LoVo (cell line): ENCODE data around the gene DDX54.

Source experiments
- DNase-seq: peaks from one replicate; pipeline ENCODE4 v3.0.0-alpha.2; 2016; ENCODE audit warnings: low spot score

DDX54 gene

DNA sequence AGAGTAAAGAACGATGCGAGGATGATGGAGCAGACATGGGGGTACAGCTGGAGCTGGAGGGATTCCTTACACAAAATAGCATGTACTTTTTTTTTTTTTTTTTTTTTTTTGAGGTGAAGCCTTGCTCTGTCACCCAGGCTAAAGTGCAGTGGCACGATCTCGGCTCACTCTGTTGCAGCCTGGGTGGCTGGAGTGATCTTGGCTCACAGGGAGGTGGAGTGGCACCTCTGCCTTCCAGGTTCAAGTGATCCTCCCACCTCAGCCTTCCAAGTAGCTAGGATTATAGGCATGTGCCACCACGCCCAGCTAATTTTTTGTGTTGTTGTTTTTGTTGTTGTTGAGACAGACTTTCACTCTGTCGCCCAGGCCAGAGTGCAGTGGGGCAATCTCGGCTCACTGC is 44.6 kb downstream of the DDX54 start:
- DNase-seq = no peak

DNA sequence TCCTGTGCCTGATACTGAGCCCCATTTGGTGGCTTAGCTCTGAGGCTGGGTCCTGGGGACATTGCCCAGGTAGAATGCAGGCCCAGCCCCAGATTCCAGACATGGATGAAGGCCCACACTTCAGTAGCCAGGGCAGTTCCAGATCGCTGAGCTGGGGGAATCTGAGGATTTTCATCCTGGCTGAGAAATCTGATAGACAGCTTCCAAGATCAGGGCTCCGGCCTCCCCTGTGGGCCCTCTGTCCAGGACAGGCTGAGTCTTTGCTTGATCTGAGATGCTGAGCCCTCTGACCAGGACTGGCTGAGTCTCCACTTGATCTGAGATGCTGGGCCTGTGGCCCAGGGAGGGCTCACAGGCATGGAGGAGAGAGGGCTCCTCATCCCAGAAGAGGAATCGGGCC is 46.5 kb downstream of the DDX54 start:
- no peak for DNase-seq

DNA sequence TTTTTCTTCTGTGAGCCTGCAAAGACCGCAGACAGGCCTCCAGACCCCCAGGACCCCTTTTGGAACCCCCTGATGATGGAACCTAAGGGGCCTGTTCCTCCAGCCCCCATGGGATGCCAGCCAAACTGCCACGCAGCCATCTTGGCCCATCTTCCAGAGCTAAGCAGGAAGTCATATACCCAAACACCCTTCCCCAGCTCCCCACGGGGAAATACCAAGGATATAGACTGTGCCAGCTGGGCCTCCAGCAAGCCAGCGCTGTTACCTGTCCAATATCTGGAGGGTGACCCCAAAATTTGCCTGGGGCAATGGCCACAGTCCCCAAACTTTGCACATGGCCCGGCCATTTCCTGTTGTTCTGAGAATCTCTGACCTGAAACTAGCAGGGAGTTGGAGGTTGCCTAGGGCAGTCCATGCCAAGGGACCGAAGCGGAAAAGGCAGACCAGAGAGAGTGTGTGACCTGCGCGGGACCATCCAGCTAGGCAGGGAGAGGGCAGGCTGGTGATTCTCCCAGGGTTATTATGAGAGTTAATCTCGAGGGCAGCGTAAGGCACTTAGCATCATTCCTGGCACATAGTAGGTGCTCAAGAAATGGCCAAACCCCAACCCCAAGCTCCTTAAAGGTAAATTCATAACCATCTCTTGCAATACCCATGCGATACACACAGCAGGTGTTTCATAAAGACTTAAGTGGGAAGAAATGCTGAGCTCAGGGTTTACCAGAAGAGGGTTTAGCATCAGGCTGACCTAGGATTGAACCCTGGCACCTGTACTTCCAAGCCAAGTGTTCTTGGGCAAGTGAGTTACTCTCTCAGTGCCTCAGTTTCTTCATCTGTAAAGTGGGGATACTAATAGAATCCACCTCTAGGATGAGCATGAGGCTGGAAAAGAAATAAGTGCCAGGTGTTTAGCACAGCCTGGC is 47.2 kb downstream of the DDX54 start:
- DNase-seq = no peak

DNA sequence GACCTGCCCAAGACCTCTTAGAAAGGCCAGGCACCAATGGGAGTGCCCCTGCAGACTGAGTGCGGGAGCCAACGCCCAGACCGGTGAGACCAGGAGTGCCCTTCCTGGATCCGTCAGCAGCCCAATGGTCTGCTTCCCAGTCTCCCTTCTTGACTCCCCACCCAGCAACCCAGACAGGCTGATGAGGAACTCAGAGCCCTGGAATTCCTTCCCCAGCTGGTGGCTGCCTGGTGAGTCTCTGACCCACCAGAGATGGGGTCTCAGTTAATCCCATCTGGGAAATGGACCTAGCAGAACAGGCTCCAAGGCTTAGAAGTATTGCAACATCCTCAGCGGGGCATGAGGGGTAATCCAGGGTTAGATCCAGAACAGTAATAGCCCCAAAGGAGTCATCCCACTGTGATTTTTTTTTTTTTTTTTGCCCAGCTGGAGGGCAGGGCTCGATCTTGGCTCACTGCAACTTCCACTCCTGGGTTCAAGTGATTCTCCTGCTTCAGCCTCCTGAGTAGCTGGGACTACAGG is 48.2 kb downstream of the DDX54 start:
- peak; percentile 58 for DNase-seq

DNA sequence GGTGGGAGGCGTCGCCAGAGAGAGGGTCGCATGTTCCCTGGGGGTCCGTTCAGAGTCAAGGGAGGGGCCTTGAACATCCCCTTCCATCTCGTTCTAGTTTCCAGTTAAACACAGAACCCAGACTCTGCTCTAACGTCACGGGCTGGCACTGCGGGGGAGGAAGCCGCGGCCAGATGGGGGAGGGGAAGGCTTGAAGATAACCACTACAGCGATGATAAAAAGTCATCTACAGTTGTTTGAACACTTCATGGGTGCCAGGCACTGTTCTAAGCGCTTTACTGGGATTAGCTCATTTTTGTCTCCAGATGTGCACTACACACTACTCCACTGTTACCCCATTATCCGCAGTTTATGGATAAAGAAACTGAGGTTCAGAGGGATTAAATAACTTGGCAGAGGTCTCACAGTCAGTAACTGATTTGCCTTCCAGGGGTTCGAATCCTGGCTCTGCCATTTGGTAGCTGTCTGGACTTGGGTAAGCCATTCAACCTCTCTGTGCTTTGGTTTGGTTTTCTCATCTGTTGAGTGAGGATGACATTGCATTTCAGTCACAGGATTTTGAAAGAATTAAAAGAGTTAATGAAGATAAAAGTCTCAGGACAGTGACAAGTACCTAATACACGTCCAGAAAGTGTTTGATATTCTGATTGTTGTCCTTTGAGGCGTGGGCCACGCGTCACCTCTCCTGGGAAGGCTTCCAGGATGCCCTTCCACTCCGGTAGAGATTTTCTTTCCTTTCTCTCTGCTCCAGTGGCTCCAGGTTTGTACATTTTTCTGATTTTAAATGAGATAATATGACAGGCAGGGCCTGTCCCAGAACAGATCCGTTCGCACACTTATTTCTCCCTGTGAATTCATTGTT is 48.9 kb downstream of the DDX54 start:
- no peak for DNase-seq

DNA sequence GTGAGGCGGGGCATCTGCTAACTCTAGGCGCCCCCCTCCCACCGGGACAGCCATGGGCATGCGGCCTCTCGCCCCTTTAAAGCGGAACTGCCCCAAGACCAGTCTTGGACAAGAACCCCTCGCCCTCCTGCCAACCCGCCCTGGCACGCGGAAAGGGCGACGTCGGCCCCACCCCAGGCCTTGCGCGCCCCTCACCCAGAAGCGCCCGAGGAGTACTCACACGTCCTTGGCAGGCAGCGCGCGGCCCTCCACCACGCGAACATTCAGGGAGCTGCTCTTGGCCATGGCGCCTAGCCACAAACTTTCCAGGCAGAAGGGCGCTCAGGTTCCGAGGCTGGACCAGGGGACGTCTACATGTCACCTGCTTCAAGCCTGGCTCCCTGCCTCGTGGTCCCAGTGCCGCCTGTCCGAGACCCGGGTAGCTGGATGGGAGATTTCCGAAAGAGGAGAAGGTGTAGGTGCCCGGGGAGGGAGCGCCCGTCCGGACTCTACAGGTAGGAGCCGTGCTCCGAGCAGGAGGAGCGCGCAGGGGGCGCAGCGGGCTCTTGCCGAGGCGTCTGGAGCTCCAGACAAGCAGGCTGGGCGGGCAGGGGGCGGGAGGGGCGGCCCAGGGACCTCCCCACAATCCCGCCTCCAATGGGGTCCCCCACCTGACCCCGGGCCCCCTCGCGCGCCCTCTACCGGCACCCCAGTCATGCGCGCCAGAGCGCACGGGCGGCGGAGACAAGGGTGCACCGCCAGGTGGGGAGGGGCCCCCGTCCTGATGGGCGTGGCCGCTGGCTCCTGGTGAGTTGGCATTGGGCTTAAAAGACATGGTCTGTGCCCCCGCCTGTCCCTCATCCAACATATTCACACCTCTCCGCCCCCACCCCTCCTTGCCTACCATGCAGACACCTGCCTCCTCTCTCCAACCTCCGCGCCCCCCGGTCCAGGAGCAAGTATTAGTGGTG is 49.8 kb downstream of the DDX54 start, which contains the start of gene RASAL1:
RASAL1 (minus strand) TSS at position 584 of the 950 bp plus-strand sequence; CDS start at position 285, 299 bp downstream.
- DNase-seq = peak; percentile 74

DNA sequence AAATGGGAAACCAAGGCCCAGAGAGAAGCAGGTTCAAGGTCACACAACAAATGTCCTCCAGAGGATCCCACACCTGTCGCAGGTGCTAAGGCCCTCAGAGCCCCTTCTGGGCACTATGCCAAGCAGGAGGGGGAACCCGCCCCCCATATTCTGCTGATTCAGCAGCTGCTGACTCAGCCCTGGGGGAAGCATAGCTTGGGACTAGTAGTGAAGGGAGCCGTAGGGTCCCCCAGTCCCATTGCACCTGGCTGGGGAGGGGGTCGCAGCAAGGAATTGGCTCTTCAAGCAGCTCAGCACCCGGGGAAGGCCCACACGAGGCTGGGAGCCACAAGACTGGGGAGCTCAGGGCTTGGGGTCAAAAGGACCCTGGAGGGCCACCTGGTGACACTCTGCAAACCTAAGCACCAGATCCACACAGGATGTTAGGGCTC is 50.7 kb downstream of the DDX54 start:
- DNase-seq = no peak

DNA sequence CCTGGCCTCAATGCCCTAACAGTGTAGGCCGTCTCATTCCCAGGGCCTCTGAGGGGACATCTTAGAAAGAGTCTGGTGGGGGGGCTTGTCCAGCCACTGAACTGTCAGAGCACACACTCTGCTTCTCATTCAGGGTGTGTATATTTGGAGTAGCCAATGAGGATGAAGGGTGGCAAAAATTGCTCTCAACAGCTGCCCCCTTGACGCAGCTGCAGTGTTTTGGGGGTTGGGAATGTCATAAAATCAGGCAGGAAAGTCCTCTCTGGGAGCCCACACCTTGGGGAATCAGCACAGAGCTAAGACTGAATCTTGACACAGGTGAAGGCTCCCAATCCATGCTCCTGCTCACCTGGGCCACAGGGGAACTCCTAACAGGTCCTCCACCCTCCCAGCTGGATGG is 51.2 kb downstream of the DDX54 start:
- DNase-seq = no peak

DNA sequence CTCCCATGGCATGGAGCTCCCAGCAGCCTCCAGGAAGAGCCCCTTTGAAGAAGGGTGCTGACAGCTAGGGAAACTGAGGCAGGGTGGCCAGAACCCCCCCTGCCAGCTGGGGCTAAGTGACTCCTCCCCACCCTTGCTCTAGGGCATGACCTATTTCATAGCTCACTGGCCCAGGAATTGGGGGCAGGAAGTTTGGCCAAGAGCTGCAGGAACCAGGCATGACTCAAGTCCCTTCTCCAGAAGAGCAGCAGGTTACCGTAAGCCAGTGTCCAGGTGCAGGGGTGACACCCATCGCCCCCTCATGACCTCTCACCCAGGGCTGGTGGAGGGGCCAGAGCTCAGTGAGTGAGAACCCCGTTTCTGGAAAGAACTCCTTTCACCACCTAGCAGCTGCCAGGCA is 51.6 kb downstream of the DDX54 start:
- DNase-seq = no peak

DNA sequence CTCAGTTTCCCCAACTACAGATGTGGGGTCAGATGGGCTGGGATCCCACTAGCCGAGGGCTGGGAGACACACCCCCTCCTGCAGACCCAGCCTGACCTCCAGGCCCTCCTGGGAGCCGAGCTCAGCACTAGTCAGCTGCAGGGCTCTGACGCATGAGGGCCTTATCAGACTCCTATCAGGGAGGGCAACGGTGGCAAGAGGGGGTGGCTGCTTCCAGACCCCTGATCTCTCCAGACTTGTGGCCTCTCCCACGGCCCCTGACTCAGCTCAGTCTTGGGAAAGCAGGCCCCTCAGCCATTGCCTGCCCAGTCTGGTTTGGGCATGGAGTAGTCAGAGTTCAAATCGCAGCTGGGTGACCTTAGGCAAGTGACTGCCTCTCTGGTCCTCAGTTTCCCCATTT is 52.2 kb downstream of the DDX54 start:
- DNase-seq = no peak

DNA sequence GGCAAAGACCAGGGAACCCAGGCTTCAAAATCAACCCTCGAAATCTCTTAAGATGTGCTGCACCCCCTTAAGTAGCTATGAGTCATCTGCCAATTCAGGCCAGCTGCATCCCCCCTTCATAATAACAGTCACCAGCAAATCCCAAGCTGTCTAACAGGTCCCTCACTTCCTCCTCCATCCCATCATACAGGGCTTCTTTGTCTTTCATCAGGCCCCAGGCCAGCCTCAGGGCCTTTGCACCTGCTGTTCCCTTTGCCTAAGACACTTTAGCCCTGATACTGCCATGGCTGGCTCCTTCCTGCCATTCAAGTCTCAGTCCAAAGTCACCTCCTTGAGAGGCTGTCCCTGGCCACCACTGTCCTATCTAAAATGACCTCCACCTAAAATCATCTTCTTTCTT is 53.7 kb downstream of the DDX54 start:
- DNase-seq = no peak

DNA sequence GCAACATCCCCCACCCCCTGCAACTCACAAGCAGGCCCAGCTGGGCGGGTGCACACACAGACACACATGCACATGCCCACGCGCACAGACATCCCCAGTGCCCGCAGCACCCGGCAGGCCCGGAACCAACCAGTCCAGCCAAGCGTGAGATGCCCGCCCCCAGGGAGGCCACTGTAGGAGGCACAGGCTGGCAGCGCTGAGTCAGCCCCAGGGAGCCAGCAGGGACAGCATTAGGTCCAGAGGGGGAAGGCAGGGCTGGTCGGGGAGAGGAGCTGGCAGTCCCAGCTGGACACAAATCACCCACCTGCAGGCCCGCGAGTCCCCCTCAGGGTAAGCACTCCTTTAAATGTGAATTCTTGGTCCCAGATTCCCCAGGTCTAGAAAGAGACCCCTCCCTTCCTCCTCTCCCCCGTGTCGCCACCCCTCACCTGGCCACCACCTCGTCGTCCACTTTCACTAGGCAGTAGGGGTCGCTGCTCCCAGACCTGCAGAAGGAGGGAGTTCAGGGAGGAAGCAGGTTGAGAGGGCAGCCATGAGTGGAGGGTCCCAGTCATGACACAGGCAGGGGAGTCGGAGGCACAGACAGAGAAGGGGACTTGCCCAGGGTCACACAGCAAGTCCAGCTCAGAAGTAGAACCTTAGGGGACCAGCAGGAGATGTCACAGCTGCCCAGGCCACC is 54.7 kb downstream of the DDX54 start:
- no peak for DNase-seq

DNA sequence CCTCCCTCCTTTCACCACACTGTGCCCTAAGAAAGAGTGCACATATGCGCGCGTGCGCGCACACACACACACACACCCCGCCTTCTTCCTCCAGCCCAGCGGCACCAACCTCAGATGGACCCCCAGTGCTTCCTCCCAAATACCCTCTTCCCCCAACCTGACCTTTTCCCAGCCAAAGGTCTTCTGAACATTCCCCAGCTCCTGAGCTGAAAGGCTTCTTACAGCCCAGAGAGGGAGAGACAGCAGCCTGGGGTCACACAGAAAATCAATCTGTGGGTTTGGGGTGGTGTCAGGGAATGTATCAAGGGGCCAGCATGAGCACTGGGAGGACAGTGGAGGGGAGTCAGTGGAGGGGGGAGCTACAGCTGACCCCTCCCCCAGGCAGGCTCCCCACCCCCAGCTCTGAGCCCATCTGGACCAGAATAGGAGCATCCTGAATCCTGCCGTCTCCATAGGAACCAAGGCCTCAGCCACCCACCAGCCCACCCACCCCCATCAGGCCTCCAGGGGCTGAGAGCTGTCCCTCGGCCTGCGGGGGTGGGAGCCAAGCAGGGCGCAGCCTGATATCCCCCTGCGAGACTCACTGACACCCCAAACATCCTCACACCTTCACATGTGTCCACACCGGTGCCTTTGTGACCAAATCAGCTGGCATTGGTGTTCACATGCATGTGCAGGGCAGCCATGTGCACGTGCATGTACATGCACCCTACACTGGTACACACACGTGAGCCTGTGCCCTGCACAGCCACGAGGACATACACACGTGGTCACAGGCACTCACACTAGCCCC is 55.4 kb downstream of the DDX54 start:
- no peak for DNase-seq

DNA sequence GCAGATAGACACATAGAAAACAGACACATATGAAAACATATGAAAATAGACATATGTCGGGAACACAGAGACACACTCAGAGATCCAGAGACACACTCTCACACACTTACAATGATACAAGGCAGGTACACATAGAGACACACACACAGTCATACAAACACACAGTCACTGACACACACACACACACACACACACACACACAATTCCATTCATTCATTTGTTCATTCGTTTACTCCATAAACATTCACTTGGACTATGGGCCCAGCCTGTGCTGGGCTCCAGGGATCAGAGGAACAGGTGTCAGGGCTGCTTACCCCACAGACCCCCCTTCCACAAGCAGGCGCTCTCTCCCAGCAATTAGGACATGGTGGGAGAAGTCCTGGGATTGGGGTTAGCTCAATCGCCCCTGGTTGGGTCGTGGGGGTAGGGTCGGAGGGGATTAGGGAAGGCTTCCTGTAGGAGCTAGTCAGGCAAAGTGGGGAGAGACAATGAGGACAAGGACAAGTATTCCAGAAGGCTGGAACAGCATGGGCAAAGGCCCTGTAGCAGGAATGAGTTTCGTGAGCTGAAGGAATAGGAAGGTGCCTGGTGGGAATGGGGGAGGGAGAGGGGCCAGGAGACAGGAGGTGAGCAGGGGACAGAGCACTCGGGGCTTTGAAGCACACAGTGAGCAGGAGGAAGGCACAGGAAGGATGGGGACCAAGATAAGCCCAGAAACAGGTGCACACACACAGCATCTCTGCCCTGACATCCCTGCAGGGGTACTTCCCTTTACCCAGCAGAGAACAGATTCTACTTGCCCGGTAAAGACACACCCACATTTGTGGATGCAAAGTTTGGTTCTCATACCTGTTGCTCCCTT is 56.2 kb downstream of the DDX54 start:
- DNase-seq = no peak

DNA sequence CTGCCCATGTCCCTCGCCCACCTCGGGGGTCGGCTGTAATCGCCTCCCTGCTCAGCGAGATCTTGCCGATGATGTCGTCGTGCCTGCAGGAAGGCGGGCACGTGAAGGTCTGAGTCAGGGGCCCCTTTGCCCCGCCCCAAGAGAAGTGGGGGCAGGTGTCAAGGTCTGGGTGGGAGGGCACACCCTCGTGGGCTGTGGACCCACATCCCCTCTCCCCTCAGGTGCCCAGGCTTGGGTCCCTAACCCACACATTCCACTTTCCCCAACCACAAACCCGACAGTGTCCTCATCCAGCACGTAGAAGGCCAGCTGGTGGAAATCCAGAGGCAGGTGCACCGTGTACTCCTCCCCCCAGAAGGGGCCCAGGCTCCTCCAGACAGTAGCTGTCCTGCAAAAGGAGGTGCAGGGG is 57.5 kb downstream of the DDX54 start:
- DNase-seq = no peak

DNA sequence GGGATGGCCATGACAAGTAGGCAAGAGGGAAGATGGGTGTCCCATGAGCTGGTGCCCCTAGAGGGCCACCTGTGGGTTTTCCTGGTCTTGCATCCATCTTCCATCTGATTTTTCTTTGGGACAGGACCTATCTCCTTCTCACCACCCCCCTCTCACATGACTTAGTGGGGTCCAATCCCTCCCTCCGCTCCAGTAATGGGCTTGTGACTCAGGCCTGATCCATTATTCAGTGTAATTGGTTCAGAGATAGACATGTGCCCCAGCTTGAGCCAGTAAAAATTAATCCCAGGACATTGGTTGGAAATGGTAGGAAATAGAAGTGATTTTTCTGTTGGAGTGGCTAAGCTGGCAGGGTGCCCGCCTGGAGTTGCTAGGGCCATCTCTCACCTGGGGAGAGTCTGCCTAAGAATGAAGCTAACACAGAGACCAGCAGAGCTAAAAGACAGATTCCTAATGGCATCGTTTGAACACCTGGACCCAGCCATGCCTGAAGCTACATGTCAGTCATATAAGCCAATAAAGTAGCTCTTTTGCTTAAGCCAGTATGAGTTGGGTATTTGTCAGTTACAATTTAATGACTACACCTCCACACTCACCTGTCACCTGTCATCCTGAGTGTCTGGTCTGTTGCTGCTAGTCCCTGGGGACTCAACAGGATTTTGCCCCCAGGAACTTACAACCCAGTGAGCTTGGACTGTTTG is 64.5 kb downstream of the DDX54 start:
- DNase-seq = no peak

DNA sequence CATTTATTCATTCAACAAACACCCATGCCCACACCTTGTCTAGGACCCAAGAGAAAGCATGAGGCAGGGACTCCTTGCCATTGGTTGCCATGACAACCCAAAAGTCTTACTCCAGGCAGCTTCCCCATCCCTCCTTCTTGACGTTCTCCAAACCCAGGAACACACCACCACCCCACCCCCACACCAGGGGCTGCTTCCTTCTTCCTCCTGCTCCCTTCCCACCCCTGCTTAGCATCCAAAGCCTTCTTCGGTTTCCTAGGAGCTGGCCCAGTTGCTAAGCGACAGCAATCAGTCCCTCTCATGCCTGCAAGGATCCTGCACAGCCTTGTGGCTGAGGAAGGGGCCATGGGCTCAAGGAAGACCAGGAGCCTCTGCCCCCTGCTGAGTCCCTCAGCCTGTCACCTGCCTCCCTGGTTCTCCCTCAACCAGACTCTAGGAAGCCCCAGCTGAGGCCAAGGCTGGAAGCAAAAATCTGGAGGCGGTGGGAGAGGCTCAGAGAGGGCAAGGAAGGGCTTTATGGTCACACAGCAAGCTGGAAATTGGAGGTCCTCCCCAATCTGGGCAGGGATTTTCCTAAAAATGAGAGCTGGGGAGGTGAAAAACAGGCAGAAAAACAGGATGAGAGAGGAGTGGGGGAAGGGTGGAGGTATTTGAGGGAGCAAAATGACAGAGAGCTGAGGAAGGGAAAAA is 65.2 kb downstream of the DDX54 start:
- DNase-seq = no peak

DNA sequence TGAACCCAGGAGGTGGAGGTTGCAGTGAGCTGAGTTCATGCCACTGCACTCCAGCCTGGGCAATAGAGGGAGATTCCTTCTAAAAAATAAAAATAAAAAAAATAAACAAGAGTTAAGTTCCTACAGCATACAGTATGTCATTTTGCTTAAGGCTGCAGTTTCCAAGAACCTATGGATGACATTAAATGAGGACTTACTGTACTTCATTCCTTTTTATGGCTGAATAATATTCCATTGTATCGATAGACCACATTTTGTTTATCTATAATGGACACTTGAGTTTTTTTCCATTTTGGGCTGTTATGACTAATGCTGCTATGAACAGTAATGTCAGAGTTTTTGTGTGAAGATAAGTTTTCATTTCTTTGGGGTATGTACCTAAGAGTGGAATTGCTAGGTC is 67.1 kb downstream of the DDX54 start:
- no peak for DNase-seq
